GM19099 (cell line): Measurements from ENCODE around the gene LILRA5.

ENCODE experiments used
- POLR2A ChIP-seq: IDR thresholded peaks from 3 replicates; pipeline ENCODE4 v1.6.1; 2011; ENCODE audit warnings: low read depth; ENCODE audit not compliant: insufficient read length; ENCODE audit errors: extremely low read depth

Gene LILRA5

GRCh38 chr19:54317108-54317964 lies 4.4 kb upstream of the LILRA5 start:
- no peak for TF ChIP-seq POLR2A

- no peak for TF ChIP-seq POLR2A
Measured at GRCh38 chr19:54316746-54317107, 3.8 kb upstream of the LILRA5 start.

- TF ChIP-seq POLR2A = no peak
Measured at GRCh38 chr19:54315956-54316355, 3.0 kb upstream of the LILRA5 start.

- no peak for TF ChIP-seq POLR2A
Measured at GRCh38 chr19:54312011-54312410, 955 bp downstream of the LILRA5 start.

GRCh38 chr19:54311486-54311885 lies 1.5 kb downstream of the LILRA5 start:
- no peak for TF ChIP-seq POLR2A

- TF ChIP-seq POLR2A = no peak
Measured at GRCh38 chr19:54310543-54310942, 2.4 kb downstream of the LILRA5 start.

- TF ChIP-seq POLR2A = no peak
Measured at GRCh38 chr19:54309811-54310210, 3.2 kb downstream of the LILRA5 start.

GRCh38 chr19:54307389-54308020 lies 5.5 kb downstream of the LILRA5 start:
- no peak for TF ChIP-seq POLR2A

- TF ChIP-seq POLR2A = no peak
Measured at GRCh38 chr19:54305141-54305540, 7.8 kb downstream of the LILRA5 start.

- TF ChIP-seq POLR2A = no peak
Measured at GRCh38 chr19:54302257-54302656, 10.7 kb downstream of the LILRA5 start.

GRCh38 chr19:54299515-54299914 lies 13.5 kb downstream of the LILRA5 start:
- no peak for TF ChIP-seq POLR2A

GRCh38 chr19:54299126-54299498 lies 13.9 kb downstream of the LILRA5 start:
- TF ChIP-seq POLR2A = no peak

- no peak for TF ChIP-seq POLR2A
Measured at GRCh38 chr19:54298357-54299125, 14.4 kb downstream of the LILRA5 start.

- no peak for TF ChIP-seq POLR2A
Measured at GRCh38 chr19:54297759-54298305, 15.1 kb downstream of the LILRA5 start.

GRCh38 chr19:54294539-54294938 lies 18.4 kb downstream of the LILRA5 start:
- TF ChIP-seq POLR2A = no peak
